ENCODE data around the gene KCTD16.

KCTD16 gene

DNA sequence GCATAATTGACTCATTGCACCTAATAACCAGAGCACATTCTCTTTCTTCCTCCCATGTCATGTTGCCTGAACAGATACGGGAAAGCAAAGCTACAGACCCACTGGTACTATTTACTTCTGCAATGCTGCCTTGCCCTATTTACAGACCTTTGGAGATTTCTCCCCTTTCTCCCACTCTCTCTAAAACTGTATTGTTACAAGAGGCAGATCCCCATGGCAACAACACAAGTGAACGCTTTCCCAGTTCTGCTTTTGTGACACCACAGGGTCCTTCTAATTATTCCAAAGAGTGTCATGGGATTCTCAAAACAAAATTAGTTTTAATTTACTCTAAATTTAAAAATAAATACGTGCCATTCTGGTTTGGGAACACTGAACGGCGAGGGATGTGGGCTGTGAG, 104.7 kb downstream of the KCTD16 start:
- no peak overlapping the region for H3K4me3 ChIP-seq (ENCODE audit: low read depth in 1 of 2, low read length in 2 of 2)

DNA sequence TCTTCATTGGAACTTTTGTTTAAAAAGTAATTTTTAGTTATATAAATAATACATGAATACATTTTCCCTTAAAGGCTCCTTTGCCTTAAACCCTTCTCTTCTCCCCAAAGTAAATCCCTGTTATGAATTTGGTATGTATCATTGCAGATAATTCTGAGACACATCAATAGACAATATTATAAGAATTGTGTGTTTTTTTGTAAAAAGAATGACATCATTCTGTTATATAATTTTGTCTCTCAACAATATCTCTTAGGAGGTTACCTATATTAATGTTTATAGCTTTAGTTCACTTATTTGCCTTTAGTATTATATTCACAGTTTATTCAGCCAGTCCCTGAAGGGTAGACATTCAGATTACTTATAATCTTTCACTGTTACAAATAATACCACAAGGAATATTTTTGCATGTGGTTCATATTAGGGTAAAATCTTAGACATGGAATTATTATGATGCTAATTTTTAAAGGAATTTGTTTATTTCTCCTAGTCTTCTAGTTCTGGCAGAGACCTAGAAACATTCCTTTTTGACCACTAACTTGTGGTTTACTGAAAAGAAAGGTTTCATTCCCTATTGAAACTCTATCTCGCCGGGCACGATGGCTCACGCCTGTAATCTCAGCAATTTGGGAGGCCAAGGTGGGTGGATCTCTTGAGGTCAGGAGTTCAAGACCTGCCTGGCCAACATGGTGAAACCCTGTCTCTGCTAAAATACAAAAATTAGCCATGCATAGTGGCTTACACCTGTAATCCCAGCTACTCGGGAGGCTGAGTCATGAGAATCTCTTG, 105.6 kb downstream of the KCTD16 start:
- Histone ChIP-seq H3K27me3 (ENCODE audit: control insufficient read depth in 1 of 2, insufficient read depth in 2 of 2, low read length in 2 of 2) (no peaks in the 10 kb centered on the region), H3K4me3 (ENCODE audit: low read depth in 1 of 2, low read length in 2 of 2) (no peak overlapping the region)

More for the DNA sequence above, 104.7 kb downstream of the KCTD16 start:
- no peaks in the 10 kb centered on the region for H3K36me3 ChIP-seq (ENCODE audit: control insufficient read depth in 1 of 2, insufficient read depth in 2 of 2, low read length in 2 of 2)
- no peak overlapping the region for H3K9ac ChIP-seq (ENCODE audit: low read depth in 1 of 2, low read length in 2 of 2)
- H3K27me3 ChIP-seq (ENCODE audit: control insufficient read depth in 1 of 2, insufficient read depth in 2 of 2, low read length in 2 of 2) = no peaks in the 10 kb centered on the region
- no peaks in the 10 kb centered on the region for H3K4me1 ChIP-seq (ENCODE audit: control insufficient read depth in 1 of 2, insufficient read depth in 2 of 2, low read length in 2 of 2)
- H3K27ac ChIP-seq (ENCODE audit: low read depth, low read length) = no peak overlapping the region
- peaks cover 0 to 3% of the 10 kb centered on the region in 2 donors for H3K9me3 ChIP-seq (ENCODE audit: control insufficient read depth in 1 of 2, low read length in 2 of 2)

DNA sequence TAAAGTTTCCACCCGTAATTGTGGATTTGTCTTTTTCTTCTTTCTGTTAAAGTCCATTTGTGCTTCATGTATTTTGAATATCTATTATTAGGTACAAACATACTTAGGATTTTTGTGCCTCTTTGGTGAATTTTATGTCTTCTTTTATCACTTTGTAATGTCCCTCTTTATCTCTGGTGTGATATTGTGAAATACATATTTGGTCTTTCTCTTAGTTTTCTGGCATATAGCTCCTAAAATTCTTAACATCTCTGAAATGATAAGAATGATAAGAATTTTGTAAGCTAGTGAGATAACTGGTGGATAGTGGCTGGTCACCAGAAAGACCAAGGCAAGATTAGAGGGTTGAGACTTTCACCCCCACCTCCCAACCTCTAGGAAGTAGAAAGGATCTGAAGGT, 111.1 kb downstream of the KCTD16 start:
- H3K4me1 ChIP-seq (ENCODE audit: control insufficient read depth in 1 of 2, insufficient read depth in 2 of 2, low read length in 2 of 2) = no peaks in the 10 kb centered on the region
- no peaks in the 10 kb centered on the region for H3K27me3 ChIP-seq (ENCODE audit: control insufficient read depth in 1 of 2, insufficient read depth in 2 of 2, low read length in 2 of 2)
- H3K36me3 ChIP-seq (ENCODE audit: control insufficient read depth in 1 of 2, insufficient read depth in 2 of 2, low read length in 2 of 2) = no peaks in the 10 kb centered on the region
- H3K9ac ChIP-seq (ENCODE audit: low read depth in 1 of 2, low read length in 2 of 2) = no peak overlapping the region
- H3K4me3 ChIP-seq (ENCODE audit: low read depth in 1 of 2, low read length in 2 of 2) = no peak overlapping the region
- H3K27ac ChIP-seq (ENCODE audit: low read depth, low read length) = no peak overlapping the region
- H3K9me3 ChIP-seq (ENCODE audit: control insufficient read depth in 1 of 2, low read length in 2 of 2) = no peaks in the 10 kb centered on the region

More for the DNA sequence above, 105.6 kb downstream of the KCTD16 start:
- peaks cover 0 to 3% of the 10 kb centered on the region in 2 donors for H3K9me3 ChIP-seq (ENCODE audit: control insufficient read depth in 1 of 2, low read length in 2 of 2)
- no peak overlapping the region for H3K27ac ChIP-seq (ENCODE audit: low read depth, low read length)
- no peak overlapping the region for H3K9ac ChIP-seq (ENCODE audit: low read depth in 1 of 2, low read length in 2 of 2)
- H3K4me1 ChIP-seq (ENCODE audit: control insufficient read depth in 1 of 2, insufficient read depth in 2 of 2, low read length in 2 of 2) = no peaks in the 10 kb centered on the region
- no peaks in the 10 kb centered on the region for H3K36me3 ChIP-seq (ENCODE audit: control insufficient read depth in 1 of 2, insufficient read depth in 2 of 2, low read length in 2 of 2)

DNA sequence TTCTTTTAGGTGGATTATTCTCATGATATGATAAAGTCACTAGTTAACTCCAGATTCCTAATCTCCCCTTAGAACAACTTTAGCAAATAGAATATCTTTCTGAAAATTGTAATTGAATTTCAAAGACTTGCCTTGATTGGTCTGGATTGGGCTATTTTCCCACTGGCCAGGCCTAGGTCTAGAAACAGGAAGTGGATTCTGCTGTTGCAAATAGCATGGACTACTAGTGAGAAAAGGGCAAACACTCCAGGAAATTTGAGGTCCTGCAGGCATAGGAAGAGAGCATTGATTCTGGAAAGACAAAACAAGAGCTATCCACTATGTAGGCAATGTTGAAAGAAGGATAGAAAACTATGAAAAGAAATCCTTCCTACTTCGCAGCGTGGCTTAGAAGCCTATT, 113.4 kb downstream of the KCTD16 start:
- Histone ChIP-seq H3K9me3 (ENCODE audit: control insufficient read depth in 1 of 2, low read length in 2 of 2) (no peaks in the 10 kb centered on the region), H3K4me3 (ENCODE audit: low read depth in 1 of 2, low read length in 2 of 2) (no peak overlapping the region), H3K27me3 (ENCODE audit: control insufficient read depth in 1 of 2, insufficient read depth in 2 of 2, low read length in 2 of 2) (no peaks in the 10 kb centered on the region), H3K36me3 (ENCODE audit: control insufficient read depth in 1 of 2, insufficient read depth in 2 of 2, low read length in 2 of 2) (no peaks in the 10 kb centered on the region), H3K4me1 (ENCODE audit: control insufficient read depth in 1 of 2, insufficient read depth in 2 of 2, low read length in 2 of 2) (no peaks in the 10 kb centered on the region), H3K9ac (ENCODE audit: low read depth in 1 of 2, low read length in 2 of 2) (no peak overlapping the region), H3K27ac (ENCODE audit: low read depth, low read length) (no peak overlapping the region)

DNA sequence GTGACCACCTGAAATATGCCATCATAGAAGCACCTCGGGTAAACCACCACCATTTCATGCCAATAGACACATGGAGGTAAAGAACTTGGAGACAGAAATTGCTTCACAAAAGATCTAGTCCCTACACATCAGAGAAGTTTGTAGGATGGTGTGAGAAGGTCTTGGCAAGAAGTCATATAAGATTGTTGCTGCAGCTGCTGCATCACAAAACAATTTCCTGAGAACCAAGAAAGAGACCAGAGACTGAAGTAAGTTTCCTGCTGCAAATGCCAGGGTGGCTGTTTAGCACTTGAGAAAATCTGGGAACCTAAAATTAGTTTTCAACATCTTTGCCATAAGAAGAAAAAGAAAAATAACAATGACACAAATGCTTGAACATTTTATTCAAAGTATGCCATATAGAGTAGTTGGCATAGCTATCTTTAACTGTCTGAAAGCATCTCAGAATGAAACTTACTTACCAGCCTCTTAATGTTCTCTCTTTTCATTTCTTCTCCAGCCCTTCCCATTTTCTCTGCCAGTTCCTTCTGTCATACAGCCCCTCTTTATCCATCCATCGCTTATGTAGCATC, 114.3 kb downstream of the KCTD16 start:
- Histone ChIP-seq H3K36me3 (ENCODE audit: control insufficient read depth in 1 of 2, insufficient read depth in 2 of 2, low read length in 2 of 2) (no peaks in the 10 kb centered on the region), H3K27ac (ENCODE audit: low read depth, low read length) (no peak overlapping the region), H3K4me1 (ENCODE audit: control insufficient read depth in 1 of 2, insufficient read depth in 2 of 2, low read length in 2 of 2) (no peaks in the 10 kb centered on the region), H3K27me3 (ENCODE audit: control insufficient read depth in 1 of 2, insufficient read depth in 2 of 2, low read length in 2 of 2) (no peaks in the 10 kb centered on the region), H3K4me3 (ENCODE audit: low read depth in 1 of 2, low read length in 2 of 2) (no peak overlapping the region), H3K9me3 (ENCODE audit: control insufficient read depth in 1 of 2, low read length in 2 of 2) (no peaks in the 10 kb centered on the region), H3K9ac (ENCODE audit: low read depth in 1 of 2, low read length in 2 of 2) (no peak overlapping the region)

GRCh38 chr5:144289277-144289676, 118.6 kb downstream of the KCTD16 start:
- Histone ChIP-seq H3K36me3 (ENCODE audit: control insufficient read depth in 1 of 2, insufficient read depth in 2 of 2, low read length in 2 of 2) (no peaks in the 10 kb centered on the region), H3K4me3 (ENCODE audit: low read depth in 1 of 2, low read length in 2 of 2) (no peak overlapping the region), H3K27me3 (ENCODE audit: control insufficient read depth in 1 of 2, insufficient read depth in 2 of 2, low read length in 2 of 2) (no peaks in the 10 kb centered on the region), H3K9ac (ENCODE audit: low read depth in 1 of 2, low read length in 2 of 2) (no peak overlapping the region), H3K9me3 (ENCODE audit: control insufficient read depth in 1 of 2, low read length in 2 of 2) (no peaks in the 10 kb centered on the region), H3K4me1 (ENCODE audit: control insufficient read depth in 1 of 2, insufficient read depth in 2 of 2, low read length in 2 of 2) (no peaks in the 10 kb centered on the region), H3K27ac (ENCODE audit: low read depth, low read length) (no peak overlapping the region)

GRCh38 chr5:144292029-144292428, 121.4 kb downstream of the KCTD16 start:
- Histone ChIP-seq H3K9ac (ENCODE audit: low read depth in 1 of 2, low read length in 2 of 2) (no peak overlapping the region), H3K4me1 (ENCODE audit: control insufficient read depth in 1 of 2, insufficient read depth in 2 of 2, low read length in 2 of 2) (no peaks in the 10 kb centered on the region), H3K27me3 (ENCODE audit: control insufficient read depth in 1 of 2, insufficient read depth in 2 of 2, low read length in 2 of 2) (no peaks in the 10 kb centered on the region), H3K27ac (ENCODE audit: low read depth, low read length) (no peak overlapping the region), H3K36me3 (ENCODE audit: control insufficient read depth in 1 of 2, insufficient read depth in 2 of 2, low read length in 2 of 2) (no peaks in the 10 kb centered on the region), H3K9me3 (ENCODE audit: control insufficient read depth in 1 of 2, low read length in 2 of 2) (no peaks in the 10 kb centered on the region), H3K4me3 (ENCODE audit: low read depth in 1 of 2, low read length in 2 of 2) (no peak overlapping the region)

- Histone ChIP-seq H3K27me3 (ENCODE audit: control insufficient read depth in 1 of 2, insufficient read depth in 2 of 2, low read length in 2 of 2) (no peaks in the 10 kb centered on the region), H3K9me3 (ENCODE audit: control insufficient read depth in 1 of 2, low read length in 2 of 2) (no peaks in the 10 kb centered on the region), H3K4me3 (ENCODE audit: low read depth in 1 of 2, low read length in 2 of 2) (no peak overlapping the region), H3K4me1 (ENCODE audit: control insufficient read depth in 1 of 2, insufficient read depth in 2 of 2, low read length in 2 of 2) (no peaks in the 10 kb centered on the region), H3K9ac (ENCODE audit: low read depth in 1 of 2, low read length in 2 of 2) (no peak overlapping the region), H3K27ac (ENCODE audit: low read depth, low read length) (no peak overlapping the region), H3K36me3 (ENCODE audit: control insufficient read depth in 1 of 2, insufficient read depth in 2 of 2, low read length in 2 of 2) (no peaks in the 10 kb centered on the region)
Measured at GRCh38 chr5:144295284-144295683, 124.6 kb downstream of the KCTD16 start.

GRCh38 chr5:144297081-144297480, 126.4 kb downstream of the KCTD16 start:
- no peak overlapping the region for H3K4me3 ChIP-seq (ENCODE audit: low read depth in 1 of 2, low read length in 2 of 2)
- no peaks in the 10 kb centered on the region for H3K27me3 ChIP-seq (ENCODE audit: control insufficient read depth in 1 of 2, insufficient read depth in 2 of 2, low read length in 2 of 2)
- H3K9me3 ChIP-seq (ENCODE audit: control insufficient read depth in 1 of 2, low read length in 2 of 2) = no peaks in the 10 kb centered on the region
- no peak overlapping the region for H3K27ac ChIP-seq (ENCODE audit: low read depth, low read length)
- H3K9ac ChIP-seq (ENCODE audit: low read depth in 1 of 2, low read length in 2 of 2) = no peak overlapping the region
- no peaks in the 10 kb centered on the region for H3K36me3 ChIP-seq (ENCODE audit: control insufficient read depth in 1 of 2, insufficient read depth in 2 of 2, low read length in 2 of 2)
- no peaks in the 10 kb centered on the region for H3K4me1 ChIP-seq (ENCODE audit: control insufficient read depth in 1 of 2, insufficient read depth in 2 of 2, low read length in 2 of 2)

GRCh38 chr5:144298658-144299057, 128.0 kb downstream of the KCTD16 start:
- Histone ChIP-seq H3K9me3 (ENCODE audit: control insufficient read depth in 1 of 2, low read length in 2 of 2) (no peaks in the 10 kb centered on the region), H3K4me3 (ENCODE audit: low read depth in 1 of 2, low read length in 2 of 2) (no peak overlapping the region), H3K4me1 (ENCODE audit: control insufficient read depth in 1 of 2, insufficient read depth in 2 of 2, low read length in 2 of 2) (no peaks in the 10 kb centered on the region), H3K27ac (ENCODE audit: low read depth, low read length) (no peak overlapping the region), H3K9ac (ENCODE audit: low read depth in 1 of 2, low read length in 2 of 2) (no peak overlapping the region), H3K36me3 (ENCODE audit: control insufficient read depth in 1 of 2, insufficient read depth in 2 of 2, low read length in 2 of 2) (no peaks in the 10 kb centered on the region), H3K27me3 (ENCODE audit: control insufficient read depth in 1 of 2, insufficient read depth in 2 of 2, low read length in 2 of 2) (no peaks in the 10 kb centered on the region)

All from duodenal mucosa (tissue), 2 donors.